Activated CD4-positive, CD25-positive, alpha-beta regulatory T cell (primary cell): ENCODE data around the gene ZNF701.
"Not testable (repeated sequence)": the region's sequence is repeated elsewhere in the genome, so short reads cannot be mapped to it uniquely, and the experiment has no call there.

Experiments
- DNase-seq, 4 experiments: peaks; one replicate each; lab custom pipeline; 2025; lab: John Stamatoyannopoulos, UW

The ZNF701 gene

GRCh38 chr19:52570000-52570861 lies at the start of gene ZNF701:
ZNF701 (plus strand) TSS chr19:52570287; CDS start chr19:52574148, 3,861 bp downstream.
- peak; percentile 81 to 88 (median 86) for DNase-seq

DNA sequence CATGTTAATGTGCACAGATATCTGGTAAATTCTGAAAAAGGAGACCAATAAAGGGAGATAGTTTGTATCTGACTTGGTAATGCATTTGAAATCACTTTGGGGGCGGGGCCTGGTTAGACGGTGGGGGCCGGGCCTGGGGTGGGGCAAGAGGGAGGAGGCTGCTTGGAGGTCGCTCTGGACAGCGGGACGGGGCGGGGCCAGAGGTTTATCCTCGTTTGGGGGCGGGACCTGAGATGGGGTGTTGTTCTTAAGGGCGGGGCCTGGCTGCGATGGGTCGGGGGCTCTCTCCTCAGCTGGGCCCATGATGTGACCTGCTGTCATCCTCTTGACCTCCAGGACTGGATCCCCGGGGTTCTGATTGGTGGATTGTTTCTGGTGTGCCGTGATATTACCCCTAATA lies 47.5 kb upstream of the ZNF701 start:
- no peak for DNase-seq

DNA sequence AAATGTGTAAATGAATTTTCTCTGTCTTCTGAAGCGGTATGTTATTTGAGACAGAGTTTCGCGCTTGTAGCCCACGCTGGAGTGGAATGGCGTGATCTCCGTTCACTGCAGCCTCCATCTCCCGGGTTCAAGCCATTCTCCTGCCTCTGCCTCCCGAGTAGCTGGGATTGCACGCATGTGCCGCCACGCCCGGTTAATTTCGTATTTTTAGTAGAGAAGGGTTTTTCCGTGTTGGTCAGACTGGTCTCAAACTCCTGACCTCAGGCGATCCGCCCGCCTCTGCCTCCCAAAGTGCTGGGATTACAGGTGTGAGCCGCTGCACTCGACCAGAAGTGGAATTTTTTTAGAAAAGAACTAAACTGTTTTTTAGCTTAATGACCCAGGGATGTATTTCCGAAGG lies 46.0 kb upstream of the ZNF701 start:
- no peak for DNase-seq

GRCh38 chr19:52527134-52527955 lies 42.7 kb upstream of the ZNF701 start, which contains the start of gene ZNF808:
ZNF808 (plus strand) TSS chr19:52527668; CDS start chr19:52543285, 15,617 bp downstream.
- peak; percentile 95 to 97 (median 97) for DNase-seq

DNA sequence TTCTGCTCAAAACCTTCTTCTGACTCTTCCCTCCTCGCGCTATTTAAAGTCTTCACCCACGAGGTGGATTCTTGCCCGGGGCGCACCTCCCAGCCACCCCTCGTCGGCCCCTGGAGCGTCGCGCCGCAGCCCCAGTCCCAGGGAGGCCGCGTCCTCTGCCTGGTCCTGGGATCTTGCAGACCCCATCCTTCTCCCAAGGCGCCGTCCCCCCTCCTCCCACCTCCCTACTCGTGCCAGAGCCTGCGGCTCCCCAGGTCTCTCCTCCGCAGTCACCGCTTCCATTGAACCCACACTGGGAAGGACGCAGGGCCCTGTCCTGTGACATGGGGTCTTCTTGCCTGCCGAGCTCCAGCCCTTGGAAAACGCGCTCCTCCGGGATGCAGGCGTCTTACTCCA lies 42.1 kb upstream of the ZNF701 start:
- DNase-seq = no peak

DNA sequence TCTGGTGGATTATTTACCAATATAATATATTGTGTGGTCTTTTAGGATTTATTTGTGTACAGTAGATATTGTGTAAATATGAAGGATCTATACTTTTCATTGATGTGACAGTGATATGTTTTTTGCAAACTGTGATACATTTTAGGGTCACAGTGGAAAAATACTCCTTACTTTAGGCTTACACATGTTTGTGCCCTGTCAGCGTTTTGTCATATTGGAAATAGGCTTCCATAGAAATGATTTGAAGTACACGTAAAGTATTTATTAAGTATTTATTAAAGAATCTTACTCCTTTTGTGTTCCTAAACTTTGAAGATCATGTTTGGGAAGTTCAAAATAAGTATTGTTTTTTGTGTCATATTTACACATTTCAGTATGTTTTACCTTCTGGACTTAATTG lies 37.6 kb upstream of the ZNF701 start:
- DNase-seq = no peak

DNA sequence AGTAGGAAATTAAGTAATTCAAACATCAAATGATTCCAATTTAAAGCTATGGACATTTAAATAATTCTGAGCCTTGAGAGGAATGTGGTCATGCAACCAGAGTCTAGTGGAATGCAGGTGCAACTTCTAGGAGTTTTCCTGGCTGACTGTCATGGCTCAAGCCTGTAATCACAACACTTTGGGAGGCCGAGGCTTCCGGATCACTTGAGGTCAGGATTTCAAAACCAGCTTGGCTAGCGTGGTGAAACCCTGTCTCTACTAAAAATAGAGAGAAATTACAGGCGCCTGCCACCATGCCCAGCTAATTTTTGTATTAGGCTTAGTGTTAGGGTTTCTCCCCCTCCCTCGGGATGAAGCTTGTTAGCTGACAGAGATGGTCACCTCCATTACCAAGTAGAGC lies 36.2 kb upstream of the ZNF701 start:
- DNase-seq = no peak

- DNase-seq = not testable (repeated sequence)
These were observed 34.7 kb upstream of the ZNF701 start for GRCh38 chr19:52535385-52535770.

GRCh38 chr19:52535771-52536447 lies 34.2 kb upstream of the ZNF701 start:
- DNase-seq = peak; percentile 67 to 83 (median 81)

GRCh38 chr19:52536448-52536800 lies 33.7 kb upstream of the ZNF701 start:
- DNase-seq = no peak

DNA sequence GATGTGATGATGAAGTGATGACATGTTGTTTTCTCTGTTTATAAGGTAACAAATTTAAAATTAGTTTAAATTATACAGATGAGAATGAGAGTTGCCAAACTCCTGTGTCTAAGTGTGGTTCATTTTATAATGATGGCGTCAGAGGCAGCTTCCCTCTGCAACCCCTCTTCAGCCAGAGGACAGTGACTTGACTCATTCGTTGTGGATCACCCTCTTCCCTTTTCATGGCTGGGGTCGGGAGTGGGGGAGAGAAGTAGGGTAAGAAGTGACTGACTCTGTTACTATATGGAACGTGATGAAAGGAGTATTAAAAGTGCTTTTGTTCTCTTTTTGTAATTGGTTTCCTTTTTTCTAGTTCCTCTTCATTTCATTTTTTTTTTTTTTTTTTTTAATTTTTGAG lies 31.3 kb upstream of the ZNF701 start:
- DNase-seq = not testable (repeated sequence)

- not testable (repeated sequence) for DNase-seq
These were observed 28.9 kb upstream of the ZNF701 start for GRCh38 chr19:52541176-52541575.

DNA sequence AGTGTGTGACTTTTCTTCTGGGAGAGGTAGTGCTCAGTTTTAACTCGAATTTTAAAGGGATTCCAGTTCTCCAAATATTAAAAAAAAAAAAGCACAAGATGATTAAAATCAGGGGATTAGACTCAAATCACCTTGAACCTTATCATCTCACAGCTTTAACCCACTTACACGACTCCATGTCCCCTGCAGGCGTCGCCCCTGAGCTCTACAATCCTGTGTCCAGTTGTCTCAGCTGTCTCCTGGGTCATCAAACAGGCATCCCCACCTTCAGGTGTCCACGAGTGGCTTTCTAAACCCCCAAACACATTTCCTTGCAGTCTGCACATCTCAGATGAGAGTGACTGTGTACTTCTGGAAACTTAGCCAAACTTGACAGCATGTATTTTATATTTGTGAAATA lies 28.5 kb upstream of the ZNF701 start:
- no peak for DNase-seq

- not testable (repeated sequence) for DNase-seq
These were observed 27.5 kb upstream of the ZNF701 start for GRCh38 chr19:52542541-52542940.

DNA sequence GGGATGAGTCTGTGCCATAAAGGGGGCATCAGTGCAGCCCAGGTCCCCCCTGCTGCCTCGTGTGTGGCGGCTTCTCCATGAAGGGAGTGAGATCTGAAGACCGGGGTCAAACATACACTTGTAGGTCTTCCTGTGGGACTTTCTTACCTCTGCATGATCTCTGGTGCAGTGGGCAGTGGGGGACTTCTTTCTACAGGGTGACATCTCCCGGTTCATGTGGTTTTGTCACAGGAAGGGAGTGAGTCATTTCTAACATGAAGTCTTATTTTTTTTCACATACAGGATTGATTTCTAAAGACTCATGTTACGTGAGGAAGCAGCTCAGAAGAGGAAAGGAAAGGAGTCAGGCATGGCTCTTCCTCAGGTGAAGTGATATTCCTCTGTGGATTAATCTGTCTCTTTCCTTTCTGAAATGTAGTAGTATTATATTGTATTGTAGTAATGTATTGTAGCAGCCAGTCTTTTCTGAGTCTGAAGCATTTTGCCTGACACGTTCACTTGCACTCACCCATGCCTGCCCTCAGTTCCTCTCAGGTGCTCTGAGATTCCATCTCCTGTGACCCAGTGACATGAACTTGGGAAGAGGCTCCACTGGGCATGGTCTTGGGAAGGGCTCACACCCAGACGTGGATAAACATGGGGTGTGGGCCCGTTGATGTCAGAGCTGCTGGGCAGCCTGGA lies 27.0 kb upstream of the ZNF701 start:
- no peak for DNase-seq

DNA sequence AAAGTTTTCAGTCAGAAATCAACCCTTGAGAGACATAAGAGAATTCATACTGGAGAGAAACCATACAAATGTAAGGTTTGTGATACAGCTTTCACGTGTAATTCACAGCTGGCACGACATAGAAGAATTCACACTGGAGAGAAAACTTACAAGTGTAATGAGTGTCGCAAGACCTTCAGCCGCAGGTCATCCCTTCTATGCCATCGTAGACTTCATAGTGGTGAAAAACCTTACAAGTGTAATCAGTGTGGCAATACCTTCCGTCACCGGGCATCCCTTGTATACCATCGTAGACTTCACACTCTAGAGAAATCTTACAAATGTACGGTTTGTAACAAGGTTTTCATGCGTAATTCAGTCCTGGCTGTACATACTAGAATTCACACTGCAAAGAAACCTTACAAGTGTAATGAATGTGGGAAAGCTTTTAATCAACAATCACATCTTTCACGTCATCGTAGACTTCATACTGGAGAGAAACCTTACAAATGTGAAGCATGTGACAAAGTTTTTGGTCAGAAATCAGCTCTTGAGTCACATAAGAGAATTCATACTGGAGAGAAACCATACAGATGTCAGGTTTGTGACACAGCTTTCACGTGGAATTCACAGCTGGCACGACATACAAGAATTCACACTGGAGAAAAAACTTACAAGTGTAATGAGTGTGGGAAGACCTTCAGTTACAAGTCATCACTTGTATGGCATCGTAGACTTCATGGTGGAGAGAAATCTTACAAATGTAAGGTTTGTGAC lies 15.7 kb upstream of the ZNF701 start:
- no peak for DNase-seq

GRCh38 chr19:52557231-52557995 lies 12.7 kb upstream of the ZNF701 start:
- DNase-seq = no peak

DNA sequence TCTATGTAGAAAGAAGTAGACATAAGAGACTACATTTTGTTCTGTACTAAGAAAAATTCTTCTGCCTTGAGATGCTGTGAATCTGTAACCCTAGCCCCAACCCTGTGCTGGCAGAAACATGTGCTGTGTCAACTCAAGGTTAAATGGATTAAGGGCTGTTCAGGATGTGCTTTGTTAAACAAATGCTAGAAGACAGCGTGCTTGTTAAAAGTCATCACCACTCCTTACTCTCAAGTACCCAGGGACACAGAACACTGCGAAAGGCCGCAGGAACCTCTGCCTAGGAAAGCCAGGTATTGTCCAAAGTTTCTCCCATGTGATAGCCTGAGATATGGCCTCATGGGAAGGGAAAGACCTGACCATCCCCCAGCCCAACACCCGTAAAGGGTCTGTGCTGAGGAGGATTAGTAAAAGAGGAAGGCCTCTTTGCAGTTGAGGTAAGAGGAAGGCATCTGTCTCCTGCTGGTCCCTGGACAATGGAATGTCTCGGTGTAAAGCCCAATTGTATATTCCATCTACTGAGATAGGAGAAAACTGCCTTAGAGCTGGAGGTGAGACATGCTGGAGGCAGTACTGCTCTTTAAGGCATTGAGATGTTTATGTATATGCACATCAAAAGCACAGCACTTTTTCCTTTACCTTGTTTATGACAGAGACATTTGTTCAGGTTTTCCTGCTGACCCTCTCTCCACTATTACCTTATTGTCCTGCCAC lies 11.2 kb upstream of the ZNF701 start:
- not testable (repeated sequence) for DNase-seq

DNA sequence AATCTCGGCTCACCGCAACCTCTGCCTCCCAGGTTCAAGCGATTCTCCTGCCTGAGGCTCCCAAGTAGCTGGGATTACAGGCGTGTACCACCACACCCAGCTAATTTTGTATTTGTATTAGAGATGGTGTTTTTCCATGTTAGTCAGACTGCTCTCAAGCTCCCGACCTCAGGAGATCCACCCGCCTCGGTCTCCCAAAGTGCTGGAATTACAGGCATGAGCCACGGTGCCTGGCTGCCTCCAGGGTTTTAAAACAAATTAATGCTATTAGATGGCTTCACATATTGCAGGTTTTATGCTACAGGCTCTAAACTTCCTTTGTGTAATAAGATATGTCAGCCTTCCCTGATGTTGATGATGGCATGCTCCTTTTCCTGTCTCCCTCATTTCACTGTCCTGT lies 8.5 kb upstream of the ZNF701 start:
- DNase-seq = not testable (repeated sequence)

- no peak for DNase-seq
These were observed 4.0 kb upstream of the ZNF701 start for GRCh38 chr19:52566121-52566520.
